HFF-Myc (cell line): Measurements from ENCODE around the gene KRT12.
A peak's percentile ranks its signal among the peaks of the same experiment; 100 is the strongest.
"Not testable (repeated sequence)": the region's sequence is repeated elsewhere in the genome, so short reads cannot be mapped to it uniquely, and the experiment has no call there.

ENCODE experiments used
- DNase-seq: peaks from one replicate; pipeline ENCODE4 v3.0.0-alpha.2; 2011; ENCODE audit warnings: low read depth; ENCODE audit errors: extremely low read depth
- H3K4me3 ChIP-seq: replicated peaks from 2 replicates; pipeline ENCODE4 v1.5.1; 2011; ENCODE audit warnings: low read depth, mild to moderate bottlenecking, control low read depth, low read length
- CTCF ChIP-seq: IDR thresholded peaks from 2 replicates; pipeline ENCODE4 v1.5.1; 2012; ENCODE audit warnings: mild to moderate bottlenecking, low read depth, low read length, control low read depth; ENCODE audit errors: missing control alignments

Gene KRT12

DNA sequence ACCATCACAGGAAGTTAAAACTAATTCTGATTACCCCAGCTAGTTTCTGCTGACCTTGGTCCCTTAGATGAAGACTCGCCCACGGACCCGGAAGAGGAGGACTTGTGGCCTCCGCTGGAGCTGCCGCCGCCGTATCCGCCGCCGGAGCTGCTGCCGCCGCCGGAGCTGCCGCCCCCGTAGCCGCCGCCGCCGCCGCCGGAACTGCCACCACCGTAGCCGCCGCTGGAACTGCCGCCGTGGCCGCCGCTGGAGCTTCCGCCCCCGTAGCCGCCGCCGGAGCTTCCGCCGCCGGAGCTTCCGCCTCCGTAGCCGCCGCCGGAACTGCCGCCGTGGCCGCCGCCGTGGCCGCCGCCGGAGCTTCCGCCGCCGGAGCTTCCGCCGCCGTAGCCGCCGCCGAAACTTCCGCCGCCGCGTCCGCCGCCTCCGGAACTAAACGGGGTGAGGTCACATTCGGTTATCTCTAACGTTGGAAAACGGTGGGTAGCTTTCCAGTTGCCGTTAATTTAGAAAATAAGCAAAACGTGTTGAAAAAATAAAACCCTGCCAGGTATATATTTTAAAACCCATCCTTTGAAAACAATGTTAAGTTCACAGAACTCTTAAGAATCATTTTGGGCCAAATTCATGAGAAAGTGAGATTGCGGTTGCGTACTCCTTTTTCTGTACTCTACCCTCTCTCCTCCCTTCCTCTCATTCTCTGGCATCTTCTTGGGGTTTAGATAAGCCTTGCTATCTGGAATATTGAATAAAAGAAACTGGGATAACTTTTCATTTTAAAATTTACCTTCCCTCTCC lies 48.1 kb downstream of the KRT12 start:
- DNase-seq = no peak
- H3K4me3 ChIP-seq = peak overlapping the region; percentile 70
- no peak for TF ChIP-seq CTCF

DNA sequence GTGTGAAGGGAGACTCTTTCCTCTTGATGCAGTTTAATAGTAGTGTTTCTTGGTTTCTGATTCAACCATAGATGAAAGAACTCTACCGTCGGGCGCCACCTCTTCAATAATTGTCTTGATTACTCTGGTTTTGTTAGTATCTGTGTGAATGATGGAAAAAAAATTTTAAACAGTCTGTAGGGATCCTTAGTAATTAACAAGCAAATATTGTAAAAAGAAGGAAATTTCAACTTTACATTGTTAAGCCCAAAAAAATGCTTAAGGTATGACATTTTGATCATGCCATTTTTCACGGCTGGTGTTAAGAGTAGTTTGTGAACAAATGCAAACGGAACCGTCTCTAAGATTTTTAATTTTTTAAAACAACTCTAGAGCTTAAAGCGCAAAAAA lies 48.7 kb downstream of the KRT12 start:
- no peak for DNase-seq
- no peak for TF ChIP-seq CTCF
- H3K4me3 ChIP-seq = peak overlapping the region; percentile 70

- DNase-seq = no peak
- no peak overlapping the region for H3K4me3 ChIP-seq
- TF ChIP-seq CTCF = no peak
These were observed 49.8 kb downstream of the KRT12 start for GRCh38 chr17:40817103-40817682.

DNA sequence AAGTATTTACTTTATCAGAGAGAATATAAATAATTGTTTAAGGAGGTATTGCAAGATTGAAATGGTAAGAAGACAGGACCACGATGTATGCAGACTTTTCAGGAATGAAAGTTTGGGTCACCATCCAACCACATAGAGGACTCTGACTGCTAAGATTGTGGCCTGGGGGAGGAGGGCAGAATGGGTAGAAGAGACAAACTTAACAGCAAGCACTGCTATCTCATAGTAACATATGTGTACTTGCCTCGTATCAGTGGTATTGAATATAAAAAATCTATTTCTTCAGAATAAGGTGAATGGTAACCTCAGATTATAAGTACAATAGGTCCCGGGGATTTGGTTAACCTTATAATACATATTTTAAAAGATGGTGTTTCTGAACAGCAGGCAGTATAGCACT lies 50.5 kb downstream of the KRT12 start:
- TF ChIP-seq CTCF = no peak
- DNase-seq = no peak
- no peak overlapping the region for H3K4me3 ChIP-seq

- no peak for TF ChIP-seq CTCF
- DNase-seq = no peak
- no peak overlapping the region for H3K4me3 ChIP-seq
These were observed 51.6 kb downstream of the KRT12 start for GRCh38 chr17:40815381-40815780.

DNA sequence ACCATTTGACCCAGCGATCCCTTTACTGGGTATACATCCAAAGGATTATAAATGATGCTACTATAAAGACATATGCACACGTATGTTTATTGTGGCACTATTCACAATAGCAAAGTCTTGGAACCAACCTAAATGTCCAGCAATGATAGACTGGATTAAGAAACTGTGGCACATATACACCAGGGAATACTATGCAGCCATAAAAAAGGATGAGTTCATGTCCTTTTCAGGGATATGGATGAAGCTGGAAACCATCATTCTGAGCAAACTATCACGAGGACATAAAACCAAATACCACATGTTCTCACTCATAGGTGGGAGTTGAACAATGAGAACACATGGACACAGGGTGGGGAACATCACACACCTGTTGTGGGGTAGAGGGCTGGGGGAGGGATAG lies 52.4 kb downstream of the KRT12 start:
- H3K4me3 ChIP-seq = not testable (repeated sequence)

GRCh38 chr17:40813804-40814203 lies 53.2 kb downstream of the KRT12 start:
- H3K4me3 ChIP-seq = no peak overlapping the region
- DNase-seq = no peak

More for the DNA sequence above, 52.4 kb downstream of the KRT12 start:
- DNase-seq = not testable (repeated sequence)

More at GRCh38 chr17:40813804-40814203, 53.2 kb downstream of the KRT12 start:
- TF ChIP-seq CTCF = no peak
